Panc1 (cell line): Measurements from ENCODE around the gene ADGRV1. TPM values are rescaled to one million over a fixed set of nuclear protein-coding genes. Genes with fewer than 3 reads are reported as not detected.

ENCODE experiments used
- ATAC-seq: fragments of 200-7000 bp; cut with Tn5 transposase; 2 replicates; pipeline ENCODE4 v1.9.1; 2020; ENCODE audit warnings: mild to moderate bottlenecking, moderate library complexity
- BruUV-seq: library from RNA; stranded (reverse); fragments of 400-500 nt; replicated peaks from 2 replicates; lab custom pipeline; 2021; lab: Mats Ljungman, UMichigan
- CTCF ChIA-PET: fragments of 300-600 bp; sonication (Branson Sonifier 250); formaldehyde crosslinking; loops from one replicate; lab custom pipeline; 2022; ENCODE audit warnings: antibody characterized with exemption; lab: Charles Lee
- POLR2A ChIA-PET: fragments of 300-600 bp; sonication (Branson Sonifier 250); formaldehyde crosslinking; loops from one replicate; lab custom pipeline; 2022; ENCODE audit warnings: antibody characterized with exemption; lab: Charles Lee
- DNase-seq: peaks from one replicate; pipeline ENCODE4 v3.0.0-alpha.2; 2010; ENCODE audit warnings: low read depth, low spot score
- H3K27ac ChIP-seq: 2 replicates; pipeline ENCODE4 v1.5.1; 2011; ENCODE audit warnings: mild to moderate bottlenecking, low read length, inconsistent platforms
- H3K27me3 ChIP-seq: fragments of 200-500 bp; sonication (Bioruptor generic); 2 replicates; pipeline ENCODE4 v1.6.0; 2014; ENCODE audit warnings: low read length, inconsistent platforms; ENCODE audit not compliant: control insufficient read depth, insufficient read depth
- H3K36me3 ChIP-seq: fragments of 200-500 bp; sonication (Bioruptor generic); 2 replicates; pipeline ENCODE4 v1.5.1; 2014; ENCODE audit warnings: inconsistent platforms, mild to moderate bottlenecking, low read length, moderate library complexity; ENCODE audit not compliant: control insufficient read depth, insufficient read depth
- H3K4me1 ChIP-seq: 2 replicates; pipeline ENCODE4 v1.5.1; 2011; ENCODE audit warnings: inconsistent platforms, mild to moderate bottlenecking, low read length, moderate library complexity; ENCODE audit not compliant: control insufficient read depth, insufficient read depth
- H3K4me3 ChIP-seq, 2 experiments: 2 replicates each; pipeline ENCODE4 v1.5.1; 2011 to 2012; ENCODE audit warnings: low read depth in 2 of 2, low read length in 2 of 2, mild to moderate bottlenecking in 2 of 2, inconsistent platforms in 1 of 2, moderate library complexity in 1 of 2
- H3K9me3 ChIP-seq: fragments of 200-500 bp; sonication (Bioruptor generic); 2 replicates; pipeline ENCODE4 v1.5.1; 2014; ENCODE audit warnings: low read depth, mild to moderate bottlenecking, inconsistent platforms, low read length, moderate library complexity; ENCODE audit not compliant: control insufficient read depth, insufficient read depth
- POLR2AphosphoS5 ChIP-seq: IDR thresholded peaks from 2 replicates; pipeline ENCODE4 v1.6.1; 2012; ENCODE audit warnings: mild to moderate bottlenecking, low read depth, low read length, moderate library complexity
- SIN3A ChIP-seq: IDR thresholded peaks from 2 replicates; pipeline ENCODE4 v1.6.1; 2012; ENCODE audit warnings: low read depth, mild to moderate bottlenecking, low read length, moderate library complexity, borderline replicate concordance; ENCODE audit not compliant: insufficient read depth
- TCF7L2 ChIP-seq: IDR thresholded peaks from 2 replicates; pipeline ENCODE4 v1.6.1; 2011; ENCODE audit warnings: mild to moderate bottlenecking, low read depth, low read length, inconsistent platforms
- in situ Hi-C: cut with HindIII; loops from 2 replicates; pipeline ENCODE4 v1.10.0; 2016; ENCODE audit warnings: low sequenced_read_pairs, low pct_unique_long_range_greater_than_20kb
- intact Hi-C: fragments of 100-400 bp; cut with micrococcal nuclease; formaldehyde crosslinking; loops from one replicate; pipeline ENCODE4 v1.10.0; 2022; ENCODE audit not compliant: unreplicated experiment
- total RNA-seq: library from RNA; stranded (reverse); gene quantifications from one replicate; pipeline ENCODE4 v1.2.1, GENCODE V29; 2021; ENCODE audit not compliant: unreplicated experiment
- TF ChIP-seq, protein P1 (sequence below): fragments of 450-650 bp; IDR thresholded peaks from 2 replicates; pipeline ENCODE4 v1.5.1; 2017; ENCODE audit warnings: mild to moderate bottlenecking
- TF ChIP-seq, protein P2 (sequence below), 2 experiments: IDR thresholded peaks; 2 replicates each; pipeline ENCODE4 v1.6.1; 2011 to 2012; ENCODE audit warnings: low read depth in 2 of 2, control low read depth in 1 of 2, low read length in 1 of 2, mild to moderate bottlenecking in 1 of 2, moderate library complexity in 1 of 2; ENCODE audit not compliant: insufficient read depth in 1 of 2

The ADGRV1 gene
- total RNA-seq, 1 experiment from 2014 or later = 0.49 TPM

DNA sequence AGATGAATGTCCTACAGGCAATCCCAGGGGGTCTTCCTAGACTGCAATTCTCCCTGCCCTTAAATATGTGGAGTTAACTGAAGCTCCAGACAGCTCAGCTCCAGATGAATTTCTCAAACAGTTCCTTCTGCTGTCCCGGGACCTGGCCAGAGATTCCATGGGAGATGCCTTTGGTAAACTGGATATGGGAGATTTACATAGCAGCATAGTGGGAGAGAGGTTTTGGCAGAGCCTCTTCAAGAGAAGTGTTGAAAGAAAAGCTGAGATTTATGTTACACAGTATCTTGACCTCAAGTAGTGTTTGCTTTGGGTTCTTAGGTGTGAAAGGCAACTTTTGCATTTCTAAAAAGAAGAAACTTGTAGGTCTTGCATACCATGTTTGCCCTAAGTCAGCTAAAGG lies 459.6 kb downstream of the ADGRV1 start:
- no peak for ATAC-seq
- intact Hi-C loops = no loop called here
- ChIA-PET POLR2A (no interaction called here), CTCF (no interaction called here)
- TF ChIP-seq, protein P1, sequence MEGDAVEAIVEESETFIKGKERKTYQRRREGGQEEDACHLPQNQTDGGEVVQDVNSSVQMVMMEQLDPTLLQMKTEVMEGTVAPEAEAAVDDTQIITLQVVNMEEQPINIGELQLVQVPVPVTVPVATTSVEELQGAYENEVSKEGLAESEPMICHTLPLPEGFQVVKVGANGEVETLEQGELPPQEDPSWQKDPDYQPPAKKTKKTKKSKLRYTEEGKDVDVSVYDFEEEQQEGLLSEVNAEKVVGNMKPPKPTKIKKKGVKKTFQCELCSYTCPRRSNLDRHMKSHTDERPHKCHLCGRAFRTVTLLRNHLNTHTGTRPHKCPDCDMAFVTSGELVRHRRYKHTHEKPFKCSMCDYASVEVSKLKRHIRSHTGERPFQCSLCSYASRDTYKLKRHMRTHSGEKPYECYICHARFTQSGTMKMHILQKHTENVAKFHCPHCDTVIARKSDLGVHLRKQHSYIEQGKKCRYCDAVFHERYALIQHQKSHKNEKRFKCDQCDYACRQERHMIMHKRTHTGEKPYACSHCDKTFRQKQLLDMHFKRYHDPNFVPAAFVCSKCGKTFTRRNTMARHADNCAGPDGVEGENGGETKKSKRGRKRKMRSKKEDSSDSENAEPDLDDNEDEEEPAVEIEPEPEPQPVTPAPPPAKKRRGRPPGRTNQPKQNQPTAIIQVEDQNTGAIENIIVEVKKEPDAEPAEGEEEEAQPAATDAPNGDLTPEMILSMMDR = no peak
- TF ChIP-seq TCF7L2 (no peak), SIN3A (no peak), POLR2AphosphoS5 (no peak)
- TF ChIP-seq, protein P2, sequence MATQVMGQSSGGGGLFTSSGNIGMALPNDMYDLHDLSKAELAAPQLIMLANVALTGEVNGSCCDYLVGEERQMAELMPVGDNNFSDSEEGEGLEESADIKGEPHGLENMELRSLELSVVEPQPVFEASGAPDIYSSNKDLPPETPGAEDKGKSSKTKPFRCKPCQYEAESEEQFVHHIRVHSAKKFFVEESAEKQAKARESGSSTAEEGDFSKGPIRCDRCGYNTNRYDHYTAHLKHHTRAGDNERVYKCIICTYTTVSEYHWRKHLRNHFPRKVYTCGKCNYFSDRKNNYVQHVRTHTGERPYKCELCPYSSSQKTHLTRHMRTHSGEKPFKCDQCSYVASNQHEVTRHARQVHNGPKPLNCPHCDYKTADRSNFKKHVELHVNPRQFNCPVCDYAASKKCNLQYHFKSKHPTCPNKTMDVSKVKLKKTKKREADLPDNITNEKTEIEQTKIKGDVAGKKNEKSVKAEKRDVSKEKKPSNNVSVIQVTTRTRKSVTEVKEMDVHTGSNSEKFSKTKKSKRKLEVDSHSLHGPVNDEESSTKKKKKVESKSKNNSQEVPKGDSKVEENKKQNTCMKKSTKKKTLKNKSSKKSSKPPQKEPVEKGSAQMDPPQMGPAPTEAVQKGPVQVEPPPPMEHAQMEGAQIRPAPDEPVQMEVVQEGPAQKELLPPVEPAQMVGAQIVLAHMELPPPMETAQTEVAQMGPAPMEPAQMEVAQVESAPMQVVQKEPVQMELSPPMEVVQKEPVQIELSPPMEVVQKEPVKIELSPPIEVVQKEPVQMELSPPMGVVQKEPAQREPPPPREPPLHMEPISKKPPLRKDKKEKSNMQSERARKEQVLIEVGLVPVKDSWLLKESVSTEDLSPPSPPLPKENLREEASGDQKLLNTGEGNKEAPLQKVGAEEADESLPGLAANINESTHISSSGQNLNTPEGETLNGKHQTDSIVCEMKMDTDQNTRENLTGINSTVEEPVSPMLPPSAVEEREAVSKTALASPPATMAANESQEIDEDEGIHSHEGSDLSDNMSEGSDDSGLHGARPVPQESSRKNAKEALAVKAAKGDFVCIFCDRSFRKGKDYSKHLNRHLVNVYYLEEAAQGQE (IDR thresholded peaks at IDR 0.05; ENCODE audit: insufficient read depth in 1 of 2, low read depth in 2 of 2, low read length in 1 of 2) = no peak
- no peak overlapping the region for H3K4me3 ChIP-seq
- DNase-seq = no peak
- H3K27me3 ChIP-seq = no peaks in the 10 kb centered on the region
- in situ Hi-C loops = no loop called here
- H3K4me1 ChIP-seq = no peaks in the 10 kb centered on the region; the same call in 1 of the 2 replicates
- no TSS peak for BruUV-seq
- H3K36me3 ChIP-seq = no peaks in the 10 kb centered on the region
- H3K27ac ChIP-seq = no peak overlapping the region
- H3K9me3 ChIP-seq = no peaks in the 10 kb centered on the region

DNA sequence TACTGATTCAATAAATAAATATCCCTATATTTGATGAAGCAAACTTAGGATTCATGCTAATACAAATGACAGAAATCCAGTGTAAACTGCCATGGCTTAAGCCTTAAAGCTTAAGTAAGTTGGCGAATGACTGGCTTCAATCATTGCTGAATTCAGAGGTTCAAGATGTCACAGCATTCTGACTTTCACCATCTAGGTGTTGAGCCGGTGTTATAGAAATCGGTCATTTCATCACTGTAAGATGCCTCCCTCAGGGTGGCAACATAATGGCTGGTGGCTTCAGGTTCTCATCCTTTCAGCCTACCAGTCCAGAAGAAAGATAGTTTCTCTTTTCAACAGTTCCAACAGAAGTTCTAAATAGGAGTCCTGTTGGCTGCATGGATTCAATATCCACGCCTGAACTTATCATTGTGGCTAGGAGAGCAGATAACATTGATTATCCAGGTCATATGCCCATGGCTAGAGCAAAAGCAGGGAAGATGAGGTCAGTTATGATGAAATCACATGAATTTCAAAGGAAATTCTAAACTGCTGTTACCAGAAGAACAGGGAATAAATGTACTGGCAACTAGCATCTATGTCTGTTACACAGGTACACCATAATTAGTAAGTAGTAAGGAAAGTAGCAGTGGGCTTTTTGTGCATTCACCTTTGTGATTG lies 460.2 kb downstream of the ADGRV1 start:
- no peak for ATAC-seq

More for the DNA sequence above, 460.2 kb downstream of the ADGRV1 start:
- no peaks in the 10 kb centered on the region for H3K27me3 ChIP-seq
- no peaks in the 10 kb centered on the region for H3K36me3 ChIP-seq
- BruUV-seq = no TSS peak
- ChIA-PET POLR2A (no interaction called here), CTCF (no interaction called here)
- DNase-seq = no peak
- no peak for TF ChIP-seq TCF7L2
- TF ChIP-seq POLR2AphosphoS5 = no peak
- TF ChIP-seq, protein P1 = no peak
- TF ChIP-seq, protein P2 (IDR thresholded peaks at IDR 0.05; ENCODE audit: insufficient read depth in 1 of 2, low read depth in 2 of 2, low read length in 1 of 2) = no peak
- TF ChIP-seq SIN3A = no peak
- H3K27ac ChIP-seq = no peak overlapping the region
- in situ Hi-C loops (no loop called here), intact Hi-C loops (no loop called here)
- no peaks in the 10 kb centered on the region for H3K9me3 ChIP-seq
- no peaks in the 10 kb centered on the region; the same call in 1 of the 2 replicates for H3K4me1 ChIP-seq
- H3K4me3 ChIP-seq = no peak overlapping the region
